ENCODE results near the gene FBXO24. TPM values are rescaled to one million over a fixed set of nuclear protein-coding genes. Genes with fewer than 3 reads are reported as not detected.

The FBXO24 gene
- total RNA-seq, 1 donor from 2014 or later, result 0.52 TPM

GRCh38 chr7:100639995-100640516, 53.9 kb downstream of the FBXO24 start:
- no peak for FAIRE-seq
- no peak overlapping the region for H3K4me2 ChIP-seq (ENCODE audit: low read length)

GRCh38 chr7:100640517-100641440, 54.7 kb downstream of the FBXO24 start:
- no peak for DNase-seq (ENCODE audit: low read depth)
- no peak overlapping the region for H3K27ac ChIP-seq (ENCODE audit: low read depth, low read length)
- no peaks in the 10 kb centered on the region for H4K20me1 ChIP-seq (ENCODE audit: insufficient read depth, low read length)
- Mint-ChIP-seq H3K4me1 (ENCODE audit: low read depth, unreplicated experiment) (no peaks in the 10 kb centered on the region), H3K27ac (ENCODE audit: unreplicated experiment) (no peak overlapping the region), H3K36me3 (ENCODE audit: low read depth, unreplicated experiment) (peaks cover 2% of the 10 kb centered on the region), H3K4me3 (ENCODE audit: unreplicated experiment) (no peak overlapping the region), H3K9me3 (ENCODE audit: unreplicated experiment) (peaks cover 2% of the 10 kb centered on the region), H3K27me3 (ENCODE audit: low read depth, unreplicated experiment) (peaks cover 28% of the 10 kb centered on the region)
- H3K4me2 ChIP-seq (ENCODE audit: low read length), result no peak overlapping the region
- TF ChIP-seq, protein P1, sequence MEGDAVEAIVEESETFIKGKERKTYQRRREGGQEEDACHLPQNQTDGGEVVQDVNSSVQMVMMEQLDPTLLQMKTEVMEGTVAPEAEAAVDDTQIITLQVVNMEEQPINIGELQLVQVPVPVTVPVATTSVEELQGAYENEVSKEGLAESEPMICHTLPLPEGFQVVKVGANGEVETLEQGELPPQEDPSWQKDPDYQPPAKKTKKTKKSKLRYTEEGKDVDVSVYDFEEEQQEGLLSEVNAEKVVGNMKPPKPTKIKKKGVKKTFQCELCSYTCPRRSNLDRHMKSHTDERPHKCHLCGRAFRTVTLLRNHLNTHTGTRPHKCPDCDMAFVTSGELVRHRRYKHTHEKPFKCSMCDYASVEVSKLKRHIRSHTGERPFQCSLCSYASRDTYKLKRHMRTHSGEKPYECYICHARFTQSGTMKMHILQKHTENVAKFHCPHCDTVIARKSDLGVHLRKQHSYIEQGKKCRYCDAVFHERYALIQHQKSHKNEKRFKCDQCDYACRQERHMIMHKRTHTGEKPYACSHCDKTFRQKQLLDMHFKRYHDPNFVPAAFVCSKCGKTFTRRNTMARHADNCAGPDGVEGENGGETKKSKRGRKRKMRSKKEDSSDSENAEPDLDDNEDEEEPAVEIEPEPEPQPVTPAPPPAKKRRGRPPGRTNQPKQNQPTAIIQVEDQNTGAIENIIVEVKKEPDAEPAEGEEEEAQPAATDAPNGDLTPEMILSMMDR (IDR thresholded peaks at IDR 0.05; ENCODE audit: insufficient read depth, low read depth, low read length), result no peak
- TF ChIP-seq EZH2 (IDR thresholded peaks at IDR 0.05; ENCODE audit: insufficient read depth, low read length), result no peak
- H3K79me2 ChIP-seq (ENCODE audit: insufficient read depth, low read length), result no peaks in the 10 kb centered on the region
- H3K9me3 ChIP-seq (ENCODE audit: insufficient read depth, low read depth, low read length), result no peaks in the 10 kb centered on the region
- H3K27me3 ChIP-seq (ENCODE audit: insufficient read depth, low read length), result peaks cover 14% of the 10 kb centered on the region
- H3K4me3 ChIP-seq (ENCODE audit: insufficient read depth, low read depth, low read length), result no peak overlapping the region
- no peak for FAIRE-seq
- no peaks in the 10 kb centered on the region for H3K4me1 ChIP-seq (ENCODE audit: insufficient read depth, low read length)
- no peak overlapping the region for H3K9ac ChIP-seq (ENCODE audit: low read length)
- no peak overlapping the region for H2AFZ ChIP-seq (ENCODE audit: low read depth, low read length)
- H3K36me3 ChIP-seq (ENCODE audit: insufficient read depth, low read length), result no peaks in the 10 kb centered on the region

More at GRCh38 chr7:100639995-100640516, 53.9 kb downstream of the FBXO24 start:
- H3K9me3 Mint-ChIP-seq (ENCODE audit: unreplicated experiment), result peaks cover 2% of the 10 kb centered on the region
- TF ChIP-seq EZH2 (IDR thresholded peaks at IDR 0.05; ENCODE audit: insufficient read depth, low read length), result no peak
- TF ChIP-seq, protein P1 (IDR thresholded peaks at IDR 0.05; ENCODE audit: insufficient read depth, low read depth, low read length), result no peak
- H3K4me1 Mint-ChIP-seq (ENCODE audit: low read depth, unreplicated experiment), result no peaks in the 10 kb centered on the region
- no peak overlapping the region for H2AFZ ChIP-seq (ENCODE audit: low read depth, low read length)
- no peak overlapping the region for H3K9ac ChIP-seq (ENCODE audit: low read length)
- no peak overlapping the region for H3K4me3 Mint-ChIP-seq (ENCODE audit: unreplicated experiment)
- H3K9me3 ChIP-seq (ENCODE audit: insufficient read depth, low read depth, low read length), result no peaks in the 10 kb centered on the region
- DNase-seq (ENCODE audit: low read depth), result no peak
- H4K20me1 ChIP-seq (ENCODE audit: insufficient read depth, low read length), result no peaks in the 10 kb centered on the region
- H3K36me3 ChIP-seq (ENCODE audit: insufficient read depth, low read length), result no peaks in the 10 kb centered on the region
- H3K36me3 Mint-ChIP-seq (ENCODE audit: low read depth, unreplicated experiment), result peaks cover 2% of the 10 kb centered on the region
- no peaks in the 10 kb centered on the region for H3K4me1 ChIP-seq (ENCODE audit: insufficient read depth, low read length)
- H3K27me3 ChIP-seq (ENCODE audit: insufficient read depth, low read length), result peaks cover 15% of the 10 kb centered on the region
- no peak overlapping the region for H3K4me3 ChIP-seq (ENCODE audit: insufficient read depth, low read depth, low read length)
- no peaks in the 10 kb centered on the region for H3K79me2 ChIP-seq (ENCODE audit: insufficient read depth, low read length)
- H3K27ac Mint-ChIP-seq (ENCODE audit: unreplicated experiment), result no peak overlapping the region
- H3K27ac ChIP-seq (ENCODE audit: low read depth, low read length), result no peak overlapping the region
- H3K27me3 Mint-ChIP-seq (ENCODE audit: low read depth, unreplicated experiment), result peaks cover 24% of the 10 kb centered on the region
